ENCODE data around the gene NARS2. TPM values are rescaled to one million over a fixed set of nuclear protein-coding genes. Genes with fewer than 3 reads are reported as not detected.

Gene NARS2
- total and polyA plus RNA-seq, 9 of the 15 experiments (the other 6 are each of a cell fraction or from before 2014, with no cell fraction given), result 26.8 to 48.0 (median 34.2) TPM

DNA sequence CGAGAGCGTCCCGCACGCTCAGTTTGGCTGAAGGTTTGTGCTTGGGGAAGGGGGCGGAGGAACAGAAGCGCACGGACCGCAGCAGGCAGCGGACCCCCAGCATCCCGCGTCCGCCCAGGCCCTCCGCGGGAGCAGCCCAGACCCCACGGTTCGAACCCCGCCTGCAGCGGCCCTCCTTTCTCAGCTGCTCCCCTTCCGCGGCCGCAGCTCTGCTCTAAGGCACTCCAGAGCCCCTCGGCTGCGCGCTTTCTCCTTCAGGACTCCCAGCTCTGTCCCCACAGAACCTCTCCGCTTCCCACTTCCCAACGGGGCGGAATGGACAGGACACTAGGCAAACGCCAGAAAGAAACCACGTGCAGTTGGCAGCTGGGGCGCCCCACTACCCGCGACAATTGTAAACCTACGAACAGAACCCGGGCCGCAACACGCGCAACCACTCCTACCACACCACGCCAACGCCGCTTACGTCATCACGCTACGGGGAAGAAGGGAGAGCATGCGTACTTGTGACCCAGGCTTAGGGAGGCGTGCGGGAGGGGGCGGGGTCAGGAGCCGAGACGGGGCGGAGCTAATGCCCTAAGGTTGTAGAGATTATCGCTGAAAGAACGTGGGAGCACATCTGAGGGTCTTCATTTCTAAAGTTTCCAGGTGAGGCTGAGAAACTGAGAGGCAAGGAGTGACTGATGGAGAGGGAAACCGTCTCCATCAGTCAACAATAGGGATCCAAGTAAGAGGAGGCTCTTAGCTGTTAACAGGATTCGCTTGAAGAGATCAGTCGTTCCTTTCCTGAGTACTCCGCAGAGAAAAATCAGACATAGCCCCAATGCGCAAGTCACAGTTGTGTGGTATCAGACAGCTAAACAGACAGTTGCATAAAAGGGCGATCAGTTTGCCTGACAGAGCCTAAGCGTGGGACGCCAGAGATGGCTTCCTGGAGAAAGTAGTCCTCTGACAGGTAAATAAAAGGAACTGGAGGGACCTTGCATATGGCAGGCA, at the start of gene NARS2 (continued):
- TF ChIP-seq, protein P1, sequence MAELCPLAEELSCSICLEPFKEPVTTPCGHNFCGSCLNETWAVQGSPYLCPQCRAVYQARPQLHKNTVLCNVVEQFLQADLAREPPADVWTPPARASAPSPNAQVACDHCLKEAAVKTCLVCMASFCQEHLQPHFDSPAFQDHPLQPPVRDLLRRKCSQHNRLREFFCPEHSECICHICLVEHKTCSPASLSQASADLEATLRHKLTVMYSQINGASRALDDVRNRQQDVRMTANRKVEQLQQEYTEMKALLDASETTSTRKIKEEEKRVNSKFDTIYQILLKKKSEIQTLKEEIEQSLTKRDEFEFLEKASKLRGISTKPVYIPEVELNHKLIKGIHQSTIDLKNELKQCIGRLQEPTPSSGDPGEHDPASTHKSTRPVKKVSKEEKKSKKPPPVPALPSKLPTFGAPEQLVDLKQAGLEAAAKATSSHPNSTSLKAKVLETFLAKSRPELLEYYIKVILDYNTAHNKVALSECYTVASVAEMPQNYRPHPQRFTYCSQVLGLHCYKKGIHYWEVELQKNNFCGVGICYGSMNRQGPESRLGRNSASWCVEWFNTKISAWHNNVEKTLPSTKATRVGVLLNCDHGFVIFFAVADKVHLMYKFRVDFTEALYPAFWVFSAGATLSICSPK (IDR thresholded peaks at IDR 0.05; ENCODE audit: borderline replicate concordance), result no peak
- no peak for TF ChIP-seq FOXA3 (CRISPR knock-in tag; conservative IDR thresholded peaks at IDR 0.05 in 1 of 2, IDR thresholded peaks at IDR 0.05 in 1 of 2)
- no peak for TF ChIP-seq ZNF431 (CRISPR knock-in tag; IDR thresholded peaks at IDR 0.05)
- no peak for TF ChIP-seq RNF2 (IDR thresholded peaks at IDR 0.05)
- 0 out of 2 replicates have a peak, but pooled peaks have one; percentile 27 for TF ChIP-seq GABPA (tag; conservative IDR thresholded peaks at IDR 0.05; ENCODE audit: low read depth)
- TF ChIP-seq, protein P2, sequence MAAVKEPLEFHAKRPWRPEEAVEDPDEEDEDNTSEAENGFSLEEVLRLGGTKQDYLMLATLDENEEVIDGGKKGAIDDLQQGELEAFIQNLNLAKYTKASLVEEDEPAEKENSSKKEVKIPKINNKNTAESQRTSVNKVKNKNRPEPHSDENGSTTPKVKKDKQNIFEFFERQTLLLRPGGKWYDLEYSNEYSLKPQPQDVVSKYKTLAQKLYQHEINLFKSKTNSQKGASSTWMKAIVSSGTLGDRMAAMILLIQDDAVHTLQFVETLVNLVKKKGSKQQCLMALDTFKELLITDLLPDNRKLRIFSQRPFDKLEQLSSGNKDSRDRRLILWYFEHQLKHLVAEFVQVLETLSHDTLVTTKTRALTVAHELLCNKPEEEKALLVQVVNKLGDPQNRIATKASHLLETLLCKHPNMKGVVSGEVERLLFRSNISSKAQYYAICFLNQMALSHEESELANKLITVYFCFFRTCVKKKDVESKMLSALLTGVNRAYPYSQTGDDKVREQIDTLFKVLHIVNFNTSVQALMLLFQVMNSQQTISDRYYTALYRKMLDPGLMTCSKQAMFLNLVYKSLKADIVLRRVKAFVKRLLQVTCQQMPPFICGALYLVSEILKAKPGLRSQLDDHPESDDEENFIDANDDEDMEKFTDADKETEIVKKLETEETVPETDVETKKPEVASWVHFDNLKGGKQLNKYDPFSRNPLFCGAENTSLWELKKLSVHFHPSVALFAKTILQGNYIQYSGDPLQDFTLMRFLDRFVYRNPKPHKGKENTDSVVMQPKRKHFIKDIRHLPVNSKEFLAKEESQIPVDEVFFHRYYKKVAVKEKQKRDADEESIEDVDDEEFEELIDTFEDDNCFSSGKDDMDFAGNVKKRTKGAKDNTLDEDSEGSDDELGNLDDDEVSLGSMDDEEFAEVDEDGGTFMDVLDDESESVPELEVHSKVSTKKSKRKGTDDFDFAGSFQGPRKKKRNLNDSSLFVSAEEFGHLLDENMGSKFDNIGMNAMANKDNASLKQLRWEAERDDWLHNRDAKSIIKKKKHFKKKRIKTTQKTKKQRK (IDR thresholded peaks at IDR 0.05; ENCODE audit: borderline replicate concordance, low read depth, low read length), result no peak
- TF ChIP-seq, protein P3, sequence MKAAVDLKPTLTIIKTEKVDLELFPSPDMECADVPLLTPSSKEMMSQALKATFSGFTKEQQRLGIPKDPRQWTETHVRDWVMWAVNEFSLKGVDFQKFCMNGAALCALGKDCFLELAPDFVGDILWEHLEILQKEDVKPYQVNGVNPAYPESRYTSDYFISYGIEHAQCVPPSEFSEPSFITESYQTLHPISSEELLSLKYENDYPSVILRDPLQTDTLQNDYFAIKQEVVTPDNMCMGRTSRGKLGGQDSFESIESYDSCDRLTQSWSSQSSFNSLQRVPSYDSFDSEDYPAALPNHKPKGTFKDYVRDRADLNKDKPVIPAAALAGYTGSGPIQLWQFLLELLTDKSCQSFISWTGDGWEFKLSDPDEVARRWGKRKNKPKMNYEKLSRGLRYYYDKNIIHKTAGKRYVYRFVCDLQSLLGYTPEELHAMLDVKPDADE (conservative IDR thresholded peaks at IDR 0.05; ENCODE audit: control insufficient read depth, low read depth, low read length), result peak; percentile 27; the same call in 1 of the 2 replicates
- TF ChIP-seq, protein P4, sequence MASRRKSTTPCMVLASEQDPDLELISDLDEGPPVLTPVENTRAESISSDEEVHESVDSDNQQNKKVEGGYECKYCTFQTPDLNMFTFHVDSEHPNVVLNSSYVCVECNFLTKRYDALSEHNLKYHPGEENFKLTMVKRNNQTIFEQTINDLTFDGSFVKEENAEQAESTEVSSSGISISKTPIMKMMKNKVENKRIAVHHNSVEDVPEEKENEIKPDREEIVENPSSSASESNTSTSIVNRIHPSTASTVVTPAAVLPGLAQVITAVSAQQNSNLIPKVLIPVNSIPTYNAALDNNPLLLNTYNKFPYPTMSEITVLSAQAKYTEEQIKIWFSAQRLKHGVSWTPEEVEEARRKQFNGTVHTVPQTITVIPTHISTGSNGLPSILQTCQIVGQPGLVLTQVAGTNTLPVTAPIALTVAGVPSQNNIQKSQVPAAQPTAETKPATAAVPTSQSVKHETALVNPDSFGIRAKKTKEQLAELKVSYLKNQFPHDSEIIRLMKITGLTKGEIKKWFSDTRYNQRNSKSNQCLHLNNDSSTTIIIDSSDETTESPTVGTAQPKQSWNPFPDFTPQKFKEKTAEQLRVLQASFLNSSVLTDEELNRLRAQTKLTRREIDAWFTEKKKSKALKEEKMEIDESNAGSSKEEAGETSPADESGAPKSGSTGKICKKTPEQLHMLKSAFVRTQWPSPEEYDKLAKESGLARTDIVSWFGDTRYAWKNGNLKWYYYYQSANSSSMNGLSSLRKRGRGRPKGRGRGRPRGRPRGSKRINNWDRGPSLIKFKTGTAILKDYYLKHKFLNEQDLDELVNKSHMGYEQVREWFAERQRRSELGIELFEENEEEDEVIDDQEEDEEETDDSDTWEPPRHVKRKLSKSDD (conservative IDR thresholded peaks at IDR 0.05; ENCODE audit: low read length), result no peak
- peak; percentile 25; the same call in 1 of the 2 replicates for TF ChIP-seq MBD2 (IDR thresholded peaks at IDR 0.05; ENCODE audit: borderline replicate concordance, low read depth)
- TF ChIP-seq PRPF4 (IDR thresholded peaks at IDR 0.05; ENCODE audit: insufficient read depth, low read depth, low read length, poor library complexity, severe bottlenecking), result no peak
- TF ChIP-seq ZNF583 (CRISPR knock-in tag; IDR thresholded peaks at IDR 0.05), result no peak
- no peak for TF ChIP-seq TCF7L2 (IDR thresholded peaks at IDR 0.05; ENCODE audit: low read depth, low read length)

Measured in K562 (cell line).